Common myeloid progenitor, CD34-positive (primary cell): ENCODE data around the gene CACNA1D.

ENCODE experiments used
- CTCF ChIA-PET: fragments of 350-600 bp; sonication (Branson Sonifier 250); formaldehyde crosslinking; loops from one replicate; lab custom pipeline; 2021; ENCODE audit warnings: antibody characterized with exemption; lab: Charles Lee
- POLR2A ChIA-PET: fragments of 350-600 bp; sonication (Branson Sonifier 250); formaldehyde crosslinking; loops from one replicate; lab custom pipeline; 2021; ENCODE audit warnings: antibody characterized with exemption; lab: Charles Lee
- DNase-seq, 3 donors: peaks; one replicate each; pipeline versions ENCODE4 v3.0.0 to v3.0.0-alpha.2; 2013
- H3K27ac ChIP-seq, 2 experiments: 1 replicate in 1 of 2; 2 replicates in 1 of 2; pipeline ENCODE4 v1.7.0; 2013; ENCODE audit warnings: inconsistent platforms in 2 of 2, low read length in 2 of 2, mild to moderate bottlenecking in 2 of 2, low read depth in 1 of 2, moderate library complexity in 1 of 2; ENCODE audit not compliant: severe bottlenecking in 2 of 2, insufficient read depth in 1 of 2, poor library complexity in 1 of 2
- H3K27me3 ChIP-seq, 5 experiments: replicated peaks in 2 of 5; 1 replicate in 3 of 5; 2 replicates in 2 of 5; pipeline versions ENCODE4 v1.6.1 to v1.7.0; 2013; ENCODE audit warnings: low read length in 4 of 5, mild to moderate bottlenecking in 2 of 5, moderate library complexity in 2 of 5, inconsistent platforms in 1 of 5; ENCODE audit not compliant: insufficient read depth in 5 of 5, control insufficient read depth in 4 of 5
- H3K36me3 ChIP-seq, 4 experiments: 1 replicate in 2 of 4; 2 replicates in 2 of 4; pipeline versions ENCODE4 v1.6.1 to v1.7.0; 2013; ENCODE audit warnings: low read length in 3 of 4, control low read depth in 1 of 4, mild to moderate bottlenecking in 1 of 4; ENCODE audit not compliant: control insufficient read depth in 4 of 4, insufficient read depth in 4 of 4
- H3K4me1 ChIP-seq, 4 experiments: 1 replicate in 3 of 4; 2 replicates in 1 of 4; pipeline versions ENCODE4 v1.6.1 to v1.7.1; 2013; ENCODE audit warnings: low read length in 3 of 4, mild to moderate bottlenecking in 3 of 4, control low read depth in 1 of 4, inconsistent platforms in 1 of 4, moderate library complexity in 1 of 4; ENCODE audit not compliant: control insufficient read depth in 4 of 4, insufficient read depth in 4 of 4; ENCODE audit errors: control extremely low read depth in 1 of 4
- H3K4me3 ChIP-seq, 7 experiments: 1 replicate in 4 of 7; 2 replicates in 3 of 7; pipeline versions ENCODE4 v1.5.1 to v1.7.0; 2013; ENCODE audit warnings: mild to moderate bottlenecking in 7 of 7, low read length in 6 of 7, moderate library complexity in 6 of 7, inconsistent platforms in 2 of 7, low read depth in 2 of 7, control low read depth in 1 of 7; ENCODE audit not compliant: insufficient read depth in 4 of 7, control insufficient read depth in 1 of 7; ENCODE audit errors: extremely low read depth in 1 of 7
- H3K9me3 ChIP-seq, 5 experiments: 1 replicate in 4 of 5; 2 replicates in 1 of 5; pipeline versions ENCODE4 v1.6.1 to v1.7.1; 2013; ENCODE audit warnings: low read length in 4 of 5, mild to moderate bottlenecking in 2 of 5, inconsistent platforms in 1 of 5, low read depth in 1 of 5, moderate library complexity in 1 of 5; ENCODE audit not compliant: control insufficient read depth in 4 of 5, insufficient read depth in 2 of 5; ENCODE audit errors: control extremely low read depth in 1 of 5
- whole genome bisulfite sequencing: methylation state at CpG from one replicate; pipeline ENCODE4 v1.1.5; 2013; ENCODE audit not compliant: insufficient coverage; 5-methylcytosine and 5-hydroxymethylcytosine counted together

The CACNA1D gene

GRCh38 chr3:53809764-53810400 is 315.5 kb downstream of the CACNA1D start:
- ChIA-PET CTCF (no interaction called here), POLR2A (no interaction called here)
- no peaks in the 10 kb centered on the region for H3K4me1 ChIP-seq
- peaks cover 0 to 10% (median 1%) of the 10 kb centered on the region in 5 experiments for H3K27me3 ChIP-seq
- H3K9me3 ChIP-seq: no peaks in the 10 kb centered on the region
- no peak for DNase-seq
- no peak overlapping the region for H3K4me3 ChIP-seq
- no peak overlapping the region for H3K27ac ChIP-seq
- no peaks in the 10 kb centered on the region for H3K36me3 ChIP-seq
- WGBS: 98% methylated on average over 24 of the region's 28 CpGs

DNA sequence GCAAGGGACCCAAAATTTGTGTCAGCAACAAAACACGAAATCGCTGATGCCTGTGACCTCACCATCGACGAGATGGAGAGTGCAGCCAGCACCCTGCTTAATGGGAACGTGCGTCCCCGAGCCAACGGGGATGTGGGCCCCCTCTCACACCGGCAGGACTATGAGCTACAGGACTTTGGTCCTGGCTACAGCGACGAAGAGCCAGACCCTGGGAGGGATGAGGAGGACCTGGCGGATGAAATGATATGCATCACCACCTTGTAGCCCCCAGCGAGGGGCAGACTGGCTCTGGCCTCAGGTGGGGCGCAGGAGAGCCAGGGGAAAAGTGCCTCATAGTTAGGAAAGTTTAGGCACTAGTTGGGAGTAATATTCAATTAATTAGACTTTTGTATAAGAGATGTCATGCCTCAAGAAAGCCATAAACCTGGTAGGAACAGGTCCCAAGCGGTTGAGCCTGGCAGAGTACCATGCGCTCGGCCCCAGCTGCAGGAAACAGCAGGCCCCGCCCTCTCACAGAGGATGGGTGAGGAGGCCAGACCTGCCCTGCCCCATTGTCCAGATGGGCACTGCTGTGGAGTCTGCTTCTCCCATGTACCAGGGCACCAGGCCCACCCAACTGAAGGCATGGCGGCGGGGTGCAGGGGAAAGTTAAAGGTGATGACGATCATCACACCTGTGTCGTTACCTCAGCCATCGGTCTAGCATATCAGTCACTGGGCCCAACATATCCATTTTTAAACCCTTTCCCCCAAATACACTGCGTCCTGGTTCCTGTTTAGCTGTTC is 316.9 kb downstream of the CACNA1D start:
- no peaks in the 10 kb centered on the region for H3K36me3 ChIP-seq
- no peak for DNase-seq
- peaks cover 0 to 2% (median 0%) of the 10 kb centered on the region in 5 experiments for H3K27me3 ChIP-seq
- no peaks in the 10 kb centered on the region for H3K4me1 ChIP-seq
- H3K4me3 ChIP-seq: no peak overlapping the region
- H3K9me3 ChIP-seq: no peaks in the 10 kb centered on the region
- 95% methylated on average over 18 of the region's 24 CpGs for WGBS
- ChIA-PET CTCF (no interaction called here), POLR2A (interaction anchor here (0.6 kb wide), 1 partner anchor 1024 kb away, joined by 3 read pairs; no protein-coding TSS in a partner anchor)
- no peak overlapping the region for H3K27ac ChIP-seq

- DNase-seq: no peak
- Histone ChIP-seq H3K9me3 (no peaks in the 10 kb centered on the region), H3K36me3 (no peaks in the 10 kb centered on the region), H3K4me3 (no peak overlapping the region), H3K27me3 (peaks cover 0 to 2% (median 2%) of the 10 kb centered on the region in 5 experiments), H3K4me1 (peaks cover 0 to 2% (median 0%) of the 10 kb centered on the region in 4 experiments), H3K27ac (no peak overlapping the region)
- WGBS: 69% methylated on average over 3 of the region's 4 CpGs
- ChIA-PET CTCF (no interaction called here), POLR2A (no interaction called here)
Observed at GRCh38 chr3:53812434-53812833, 318.0 kb downstream of the CACNA1D start.

- Histone ChIP-seq H3K36me3 (no peaks in the 10 kb centered on the region), H3K27me3 (peaks cover 0 to 3% (median 2%) of the 10 kb centered on the region in 5 experiments), H3K4me1 (peaks cover 0 to 9% (median 2%) of the 10 kb centered on the region in 4 experiments), H3K9me3 (no peaks in the 10 kb centered on the region), H3K4me3 (no peak overlapping the region), H3K27ac (no peak overlapping the region)
- no peak for DNase-seq
- ChIA-PET CTCF (no interaction called here), POLR2A (no interaction called here)
- WGBS: 100% methylated on average over 4 of the region's 5 CpGs
Observed at GRCh38 chr3:53813229-53813628, 318.8 kb downstream of the CACNA1D start.

DNA sequence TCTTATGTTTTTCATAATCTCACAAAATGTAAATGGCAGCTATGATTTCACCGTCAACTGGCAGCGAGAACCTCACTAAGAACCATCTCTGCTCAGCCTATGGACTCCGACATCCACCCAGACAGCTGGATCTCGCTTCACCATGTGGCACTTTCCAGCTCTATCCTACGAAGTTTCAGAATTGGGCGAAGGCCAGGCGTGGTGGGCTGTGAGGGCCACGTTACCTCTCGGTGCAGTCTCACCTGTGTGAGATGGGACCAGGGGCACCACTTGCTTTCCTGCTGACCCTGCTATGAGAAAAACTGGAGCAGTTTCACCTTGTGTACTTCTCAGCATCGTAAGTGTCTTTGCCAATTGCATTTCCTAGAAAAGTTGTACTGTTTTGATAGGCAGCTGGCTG is 319.5 kb downstream of the CACNA1D start:
- Histone ChIP-seq H3K27ac (no peak overlapping the region), H3K4me1 (peaks cover 0 to 10% (median 3%) of the 10 kb centered on the region in 4 experiments), H3K9me3 (no peaks in the 10 kb centered on the region), H3K4me3 (no peak overlapping the region), H3K27me3 (peaks cover 0 to 3% (median 2%) of the 10 kb centered on the region in 5 experiments), H3K36me3 (no peaks in the 10 kb centered on the region)
- no peak for DNase-seq
- WGBS: 98% methylated on average over 9 of the region's 10 CpGs
- CTCF ChIA-PET: no interaction called here
- POLR2A ChIA-PET: interaction anchor here (1.0 kb wide), 1 partner anchor 41 kb away, joined by 3 read pairs; no protein-coding TSS in a partner anchor

DNA sequence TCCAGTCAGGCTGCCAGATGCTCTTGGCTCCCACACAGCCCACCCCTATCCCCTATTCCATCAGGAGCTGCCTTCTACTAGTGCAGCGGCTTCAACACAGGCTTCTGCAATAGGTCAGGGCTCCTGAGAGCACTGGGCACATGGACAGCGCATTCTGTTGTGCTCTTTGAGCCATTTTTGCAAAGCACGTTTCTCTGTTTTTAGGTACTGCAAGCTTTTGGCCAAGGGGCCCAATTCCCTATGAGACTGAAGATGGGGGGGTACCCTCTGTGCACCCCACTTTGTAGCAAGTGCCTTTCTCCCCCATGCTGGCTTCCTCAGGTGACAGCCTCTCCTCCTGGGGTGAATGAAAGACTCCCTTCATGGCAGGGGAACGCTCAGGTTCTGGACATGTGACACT is 320.7 kb downstream of the CACNA1D start:
- Histone ChIP-seq H3K27me3 (peaks cover 0 to 3% (median 2%) of the 10 kb centered on the region in 5 experiments), H3K27ac (no peak overlapping the region), H3K4me3 (no peak overlapping the region), H3K36me3 (no peaks in the 10 kb centered on the region), H3K4me1 (peaks cover 0 to 10% (median 3%) of the 10 kb centered on the region in 4 experiments), H3K9me3 (no peaks in the 10 kb centered on the region)
- DNase-seq: no peak
- 100% methylated on average over 4 of the region's 4 CpGs for WGBS
- CTCF ChIA-PET: no interaction called here
- POLR2A ChIA-PET: no interaction called here

DNA sequence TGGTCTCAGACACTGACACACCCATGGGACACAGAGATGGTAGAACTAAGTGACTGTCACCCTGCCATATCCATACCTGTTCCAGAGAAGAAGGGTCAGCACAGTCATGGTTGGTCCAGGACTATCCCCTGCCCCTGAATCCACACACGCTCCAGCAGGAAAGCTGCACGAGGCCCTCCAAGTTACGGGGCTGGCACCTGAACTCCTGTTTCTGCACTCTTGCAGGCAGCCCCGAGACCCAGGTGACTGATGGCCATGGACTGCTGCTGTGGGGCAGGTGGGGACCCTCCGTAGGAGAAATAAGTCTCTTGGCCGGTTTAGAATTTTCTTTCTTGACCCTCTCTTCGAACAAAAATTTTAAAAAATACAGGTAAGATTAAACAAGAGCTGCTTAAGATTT is 321.2 kb downstream of the CACNA1D start:
- no peak overlapping the region for H3K4me3 ChIP-seq
- no peaks in the 10 kb centered on the region for H3K36me3 ChIP-seq
- ChIA-PET CTCF (no interaction called here), POLR2A (no interaction called here)
- no peak overlapping the region for H3K27ac ChIP-seq
- peaks cover 0 to 3% (median 2%) of the 10 kb centered on the region in 5 experiments for H3K27me3 ChIP-seq
- DNase-seq: no peak
- WGBS: 100% methylated on average over 7 of the region's 7 CpGs
- H3K9me3 ChIP-seq: no peaks in the 10 kb centered on the region
- H3K4me1 ChIP-seq: peaks cover 0 to 10% (median 3%) of the 10 kb centered on the region in 4 experiments
